ENCODE measurements around the gene POLA2.
"Not testable (repeated sequence)": the region's sequence is repeated elsewhere in the genome, so short reads cannot be mapped to it uniquely, and the experiment has no call there.

The POLA2 gene

DNA sequence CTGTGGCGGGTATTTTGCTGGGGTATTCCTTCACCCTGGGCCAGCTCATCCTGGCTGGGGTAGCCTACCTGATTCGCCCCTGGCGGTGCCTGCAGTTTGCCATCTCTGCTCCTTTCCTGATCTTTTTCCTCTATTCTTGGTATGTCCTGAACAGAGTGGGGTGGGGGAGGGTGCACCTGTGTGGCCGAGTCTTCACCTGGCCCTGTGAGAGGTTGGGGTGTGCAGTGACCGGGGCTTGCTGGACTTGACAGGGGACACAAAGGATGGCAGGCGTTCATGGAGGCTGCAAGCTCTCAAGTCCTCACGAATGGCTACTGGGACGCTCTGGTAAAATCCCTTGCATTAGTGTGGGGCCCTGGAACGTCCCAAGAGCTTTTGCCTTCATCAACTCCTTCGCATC, 40.7 kb upstream of the POLA2 start:
- no peak overlapping the region for H3K9ac ChIP-seq (ENCODE audit: low read depth, low read length)
- no peaks in the 10 kb centered on the region for H3K9me3 ChIP-seq (ENCODE audit: insufficient read depth, low read depth, low read length)
- no peak overlapping the region for H3K4me3 ChIP-seq (ENCODE audit: low read length)
- H3K4me1 ChIP-seq (ENCODE audit: insufficient read depth, low read length) = peaks cover 7% of the 10 kb centered on the region
- H3K36me3 ChIP-seq (ENCODE audit: insufficient read depth, low read depth, low read length) = no peaks in the 10 kb centered on the region
- H3K27me3 ChIP-seq (ENCODE audit: insufficient read depth, low read length) = peaks cover 2% of the 10 kb centered on the region; the same call in 1 of the 2 replicates
- H3K27ac ChIP-seq (ENCODE audit: low read length) = no peak overlapping the region

DNA sequence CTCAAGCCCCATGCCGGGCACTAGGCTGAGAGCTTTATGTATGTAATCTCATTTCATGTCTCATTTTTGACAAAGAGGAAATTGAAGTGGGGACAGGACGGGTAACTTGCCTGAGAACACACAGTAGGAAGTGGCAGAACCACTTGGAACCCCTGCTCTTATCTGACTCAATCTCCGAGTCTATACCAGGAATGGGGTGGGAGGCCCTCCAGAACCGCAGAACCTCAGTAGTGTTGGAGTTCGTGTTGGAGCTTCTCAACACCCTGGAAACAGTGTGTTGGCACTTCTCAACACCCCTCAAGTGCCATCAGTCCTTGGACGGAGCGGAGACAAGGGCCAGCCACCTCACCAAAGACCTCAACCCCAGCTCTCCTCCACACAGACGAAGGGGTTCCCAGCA, 38.8 kb upstream of the POLA2 start:
- Histone ChIP-seq H3K4me3 (ENCODE audit: low read length) (no peak overlapping the region), H3K9me3 (ENCODE audit: insufficient read depth, low read depth, low read length) (no peaks in the 10 kb centered on the region), H3K9ac (ENCODE audit: low read depth, low read length) (no peak overlapping the region), H3K27ac (ENCODE audit: low read length) (no peak overlapping the region), H3K27me3 (ENCODE audit: insufficient read depth, low read length) (peaks cover 9% of the 10 kb centered on the region), H3K4me1 (ENCODE audit: insufficient read depth, low read length) (peaks cover 7% of the 10 kb centered on the region), H3K36me3 (ENCODE audit: insufficient read depth, low read depth, low read length) (no peaks in the 10 kb centered on the region; the same call in 1 of the 2 replicates)

DNA sequence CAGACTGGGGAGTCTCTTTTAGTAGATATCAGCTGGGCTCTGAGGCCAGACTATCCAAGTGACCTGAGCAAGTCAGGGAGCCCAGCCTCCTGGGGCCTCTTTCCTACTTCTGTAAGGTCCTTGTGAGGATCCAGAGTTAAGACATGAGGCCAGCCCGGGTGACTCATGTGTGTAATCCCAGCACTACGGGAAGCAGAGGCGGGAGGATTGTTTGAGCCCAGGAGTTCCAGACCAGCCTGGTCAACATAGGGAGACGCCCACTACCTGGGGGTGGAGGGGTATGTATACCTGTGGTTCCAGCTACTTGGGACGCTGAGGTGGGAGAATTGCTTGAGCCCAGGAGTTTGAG, 36.9 kb upstream of the POLA2 start:
- peak overlapping the region; percentile 78 for H3K4me3 ChIP-seq (ENCODE audit: low read length)
- peaks cover 9% of the 10 kb centered on the region for H3K27me3 ChIP-seq (ENCODE audit: insufficient read depth, low read length)
- no peak overlapping the region for H3K27ac ChIP-seq (ENCODE audit: low read length)
- H3K36me3 ChIP-seq (ENCODE audit: insufficient read depth, low read depth, low read length) = peaks cover 4% of the 10 kb centered on the region; the same call in 1 of the 2 replicates
- H3K9ac ChIP-seq (ENCODE audit: low read depth, low read length) = peak overlapping the region; percentile 79; the same call in 1 of the 2 replicates
- peaks cover 7% of the 10 kb centered on the region for H3K4me1 ChIP-seq (ENCODE audit: insufficient read depth, low read length)
- no peaks in the 10 kb centered on the region for H3K9me3 ChIP-seq (ENCODE audit: insufficient read depth, low read depth, low read length)

DNA sequence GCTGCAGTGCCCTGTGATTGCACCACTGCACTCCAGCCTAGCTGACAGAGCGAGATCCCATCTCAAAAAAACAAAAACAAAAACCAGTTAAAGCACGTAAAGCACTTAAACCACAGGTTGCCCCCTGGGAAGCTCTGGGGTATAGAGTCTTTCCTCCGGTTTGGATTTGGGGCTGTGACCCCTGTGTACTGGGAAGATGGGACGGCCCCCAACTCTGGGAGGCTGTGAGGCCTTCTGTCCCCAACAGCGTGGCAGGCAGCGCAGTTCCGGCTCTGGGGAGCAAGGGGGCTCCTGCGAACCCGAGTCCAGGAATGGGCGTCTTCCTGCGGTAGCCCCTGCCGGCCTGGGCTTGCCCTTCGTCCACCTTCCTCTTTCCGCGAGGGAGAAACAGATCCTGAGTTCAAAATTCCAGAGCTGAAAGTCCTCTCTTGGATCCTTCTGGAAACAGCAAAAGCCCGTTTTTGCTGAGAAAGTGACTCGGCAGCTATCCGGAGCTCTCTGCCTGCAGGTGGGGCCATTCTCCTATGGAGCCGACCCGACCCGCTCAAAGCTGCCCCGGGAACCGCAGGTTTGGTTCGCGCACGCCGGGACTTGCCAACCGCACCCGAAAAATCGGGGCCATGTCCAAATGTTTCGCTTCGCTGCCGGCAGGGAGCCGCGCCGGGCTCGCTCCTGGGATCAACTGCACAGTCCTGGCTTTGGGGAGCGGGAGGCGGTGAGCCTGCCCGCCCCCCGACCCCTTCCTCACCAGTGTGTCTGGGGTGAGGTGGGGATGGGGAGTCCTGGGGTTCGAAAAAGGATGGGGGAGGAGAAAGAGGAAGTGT, 36.3 kb upstream of the POLA2 start:
- Histone ChIP-seq H3K27me3 (ENCODE audit: insufficient read depth, low read length) (peaks cover 9% of the 10 kb centered on the region), H3K4me3 (ENCODE audit: low read length) (peak overlapping the region; percentile 78), H3K9me3 (ENCODE audit: insufficient read depth, low read depth, low read length) (no peaks in the 10 kb centered on the region), H3K36me3 (ENCODE audit: insufficient read depth, low read depth, low read length) (peaks cover 7% of the 10 kb centered on the region; the same call in 1 of the 2 replicates), H3K27ac (ENCODE audit: low read length) (no peak overlapping the region), H3K9ac (ENCODE audit: low read depth, low read length) (peak overlapping the region; percentile 79; the same call in 1 of the 2 replicates), H3K4me1 (ENCODE audit: insufficient read depth, low read length) (peaks cover 7% of the 10 kb centered on the region)

DNA sequence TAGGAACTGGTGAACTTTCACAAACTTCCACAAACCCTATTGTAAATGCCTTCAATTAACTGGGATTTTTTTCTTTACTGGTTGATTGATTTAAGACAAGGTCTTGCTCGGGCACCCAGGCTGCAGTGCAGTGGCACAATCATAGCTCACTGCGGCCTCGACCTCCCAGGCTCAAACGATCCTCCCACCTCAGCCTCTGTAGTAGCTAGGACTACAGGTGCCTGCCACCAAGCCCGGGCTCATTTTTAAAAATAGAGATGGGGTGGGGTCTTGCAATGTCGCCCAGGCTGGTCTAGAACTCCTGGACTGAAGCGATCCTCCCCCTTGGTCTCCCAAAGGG, 35.7 kb upstream of the POLA2 start:
- peak overlapping the region; percentile 79; the same call in 1 of the 2 replicates for H3K9ac ChIP-seq (ENCODE audit: low read depth, low read length)
- peaks cover 7% of the 10 kb centered on the region; the same call in 1 of the 2 replicates for H3K36me3 ChIP-seq (ENCODE audit: insufficient read depth, low read depth, low read length)
- no peaks in the 10 kb centered on the region for H3K9me3 ChIP-seq (ENCODE audit: insufficient read depth, low read depth, low read length)
- peak overlapping the region; percentile 78 for H3K4me3 ChIP-seq (ENCODE audit: low read length)
- no peak overlapping the region for H3K27ac ChIP-seq (ENCODE audit: low read length)
- H3K27me3 ChIP-seq (ENCODE audit: insufficient read depth, low read length) = peaks cover 9% of the 10 kb centered on the region
- peaks cover 7% of the 10 kb centered on the region for H3K4me1 ChIP-seq (ENCODE audit: insufficient read depth, low read length)

DNA sequence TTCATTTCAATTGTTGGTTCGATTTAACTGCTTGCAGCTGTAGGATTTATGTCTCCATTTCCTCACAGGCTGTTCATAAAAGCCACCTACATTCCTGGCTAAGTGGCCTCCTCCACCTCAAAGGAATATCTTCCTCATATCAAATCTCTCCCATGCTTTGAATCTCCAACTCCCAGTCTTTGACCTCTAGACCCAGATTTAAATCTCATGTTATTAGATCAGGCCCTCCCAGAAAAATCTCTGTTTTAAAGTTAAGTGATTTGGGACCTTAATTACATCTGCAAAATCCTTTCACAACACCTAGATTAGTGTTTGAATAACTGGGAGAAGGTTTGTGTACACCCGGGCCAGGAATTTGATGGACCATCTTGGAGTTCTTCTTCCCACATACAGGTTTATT, 33.9 kb upstream of the POLA2 start:
- Histone ChIP-seq H3K4me3 (ENCODE audit: low read length) (no peak overlapping the region), H3K36me3 (ENCODE audit: insufficient read depth, low read depth, low read length) (peaks cover 7% of the 10 kb centered on the region; the same call in 1 of the 2 replicates), H3K9me3 (ENCODE audit: insufficient read depth, low read depth, low read length) (no peaks in the 10 kb centered on the region), H3K4me1 (ENCODE audit: insufficient read depth, low read length) (peaks cover 7% of the 10 kb centered on the region), H3K9ac (ENCODE audit: low read depth, low read length) (no peak overlapping the region), H3K27me3 (ENCODE audit: insufficient read depth, low read length) (peaks cover 9% of the 10 kb centered on the region), H3K27ac (ENCODE audit: low read length) (no peak overlapping the region)

DNA sequence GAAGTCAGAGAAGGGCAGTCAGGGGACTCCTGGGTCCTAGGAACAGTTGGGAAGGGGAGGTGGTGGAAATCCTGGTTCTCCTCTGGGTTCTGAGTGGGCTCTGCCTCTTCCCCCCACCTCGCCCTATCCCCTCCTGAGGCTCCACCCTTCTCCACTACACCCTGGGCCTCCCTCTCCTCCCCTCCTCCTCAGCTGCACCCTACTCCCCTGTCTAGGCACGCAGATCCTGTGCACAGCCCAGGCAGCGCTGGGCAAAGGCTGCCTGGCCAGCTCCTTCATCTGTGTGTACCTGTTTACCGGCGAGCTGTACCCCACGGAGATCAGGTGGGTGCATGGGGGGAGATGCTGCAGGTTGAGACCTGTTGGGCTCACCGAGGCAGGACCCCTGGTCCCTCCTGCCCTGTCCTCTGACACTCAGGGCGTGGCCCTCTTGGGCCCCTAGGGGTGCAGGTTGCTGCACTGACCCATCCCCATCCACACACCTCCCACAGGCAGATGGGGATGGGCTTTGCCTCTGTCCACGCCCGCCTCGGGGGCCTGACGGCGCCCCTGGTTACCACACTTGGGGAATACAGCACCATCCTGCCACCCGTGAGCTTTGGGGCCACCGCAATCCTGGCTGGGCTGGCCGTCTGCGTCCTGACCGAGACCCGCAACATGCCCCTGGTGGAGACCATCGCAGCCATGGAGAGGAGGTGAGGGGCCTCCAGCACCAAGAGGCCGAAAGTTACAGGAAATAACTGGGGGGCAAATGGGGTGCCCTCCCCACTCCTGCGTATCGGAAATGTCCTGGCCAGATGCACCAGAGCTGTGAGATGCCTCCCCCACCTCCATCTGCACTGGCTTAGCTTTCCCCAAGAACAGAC, 25.3 kb upstream of the POLA2 start:
- Histone ChIP-seq H3K4me3 (ENCODE audit: low read length) (no peak overlapping the region), H3K9me3 (ENCODE audit: insufficient read depth, low read depth, low read length) (no peaks in the 10 kb centered on the region), H3K27me3 (ENCODE audit: insufficient read depth, low read length) (no peaks in the 10 kb centered on the region), H3K4me1 (ENCODE audit: insufficient read depth, low read length) (no peaks in the 10 kb centered on the region), H3K36me3 (ENCODE audit: insufficient read depth, low read depth, low read length) (no peaks in the 10 kb centered on the region), H3K9ac (ENCODE audit: low read depth, low read length) (no peak overlapping the region), H3K27ac (ENCODE audit: low read length) (no peak overlapping the region)

DNA sequence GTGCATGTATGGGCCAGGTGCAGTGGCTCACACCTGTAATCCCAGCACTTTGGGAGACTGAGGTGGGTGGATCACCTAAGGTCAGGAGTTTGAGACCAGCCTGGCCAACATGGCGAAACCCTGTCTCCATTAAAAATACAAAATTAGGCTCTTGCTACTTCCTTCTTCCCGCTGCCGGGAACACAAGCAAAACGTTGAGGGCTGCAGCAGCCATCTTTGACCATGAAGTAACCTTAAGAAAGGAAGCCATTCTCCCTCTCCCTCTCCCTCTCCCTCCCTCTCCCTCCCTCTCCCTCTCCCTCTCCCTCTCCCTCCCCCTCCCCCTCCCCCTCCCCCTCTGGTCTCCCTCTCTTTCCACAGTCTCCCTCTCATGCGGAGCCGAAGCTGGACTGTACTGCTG, 23.5 kb upstream of the POLA2 start:
- not testable (repeated sequence) for H3K27ac ChIP-seq (ENCODE audit: low read length); H3K4me1 ChIP-seq (ENCODE audit: insufficient read depth, low read length)

DNA sequence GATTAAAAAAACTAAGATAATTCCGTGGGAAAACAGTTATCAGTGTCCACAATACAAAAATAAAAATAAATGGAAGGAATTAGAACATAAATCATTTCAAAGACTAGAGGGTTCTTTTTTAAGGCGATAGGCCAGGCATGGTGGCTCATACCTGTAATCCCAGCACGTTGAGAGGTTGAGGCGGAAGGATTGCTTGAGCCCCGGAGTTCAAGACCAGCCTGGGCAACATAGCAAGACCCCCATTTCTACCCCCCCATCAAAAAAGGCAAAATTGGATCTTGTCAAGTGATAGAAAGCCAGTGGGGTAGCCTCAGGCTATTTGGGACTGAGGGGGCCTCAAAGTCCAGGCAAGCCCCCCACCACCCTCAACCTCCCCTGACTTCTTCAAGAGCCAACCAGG, 20.6 kb upstream of the POLA2 start:
- H3K27me3 ChIP-seq (ENCODE audit: insufficient read depth, low read length) = no peaks in the 10 kb centered on the region
- no peaks in the 10 kb centered on the region for H3K36me3 ChIP-seq (ENCODE audit: insufficient read depth, low read depth, low read length)

More for the DNA sequence above, 23.5 kb upstream of the POLA2 start:
- not testable (repeated sequence) for H3K9me3 ChIP-seq (ENCODE audit: insufficient read depth, low read depth, low read length); H3K27me3 ChIP-seq (ENCODE audit: insufficient read depth, low read length); H3K9ac ChIP-seq (ENCODE audit: low read depth, low read length); H3K4me3 ChIP-seq (ENCODE audit: low read length); H3K36me3 ChIP-seq (ENCODE audit: insufficient read depth, low read depth, low read length)

DNA sequence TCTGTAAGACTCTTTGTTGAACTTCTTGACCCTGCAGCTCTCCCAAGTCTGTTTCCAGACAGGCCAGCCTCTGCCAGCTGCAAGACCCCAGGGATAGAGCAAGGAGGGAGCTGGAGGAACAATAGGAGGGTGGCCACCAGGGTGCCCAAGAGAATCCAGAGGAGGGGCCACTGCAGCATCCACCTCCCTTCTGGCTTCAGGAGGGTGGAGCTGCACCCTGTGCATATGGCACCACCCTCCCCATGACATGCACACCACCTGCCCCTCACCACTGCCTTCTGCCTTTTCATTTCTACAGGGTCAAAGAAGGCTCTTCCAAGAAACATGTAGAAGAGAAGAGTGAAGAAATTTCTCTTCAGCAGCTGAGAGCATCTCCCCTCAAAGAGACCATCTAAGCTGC, 20.1 kb upstream of the POLA2 start:
- H3K36me3 ChIP-seq (ENCODE audit: insufficient read depth, low read depth, low read length) = no peaks in the 10 kb centered on the region

More for the DNA sequence above, 20.6 kb upstream of the POLA2 start:
- H3K9me3 ChIP-seq (ENCODE audit: insufficient read depth, low read depth, low read length) = no peaks in the 10 kb centered on the region
- no peak overlapping the region for H3K4me3 ChIP-seq (ENCODE audit: low read length)
- no peak overlapping the region for H3K27ac ChIP-seq (ENCODE audit: low read length)
- peaks cover 6% of the 10 kb centered on the region; the same call in 1 of the 2 replicates for H3K4me1 ChIP-seq (ENCODE audit: insufficient read depth, low read length)
- H3K9ac ChIP-seq (ENCODE audit: low read depth, low read length) = no peak overlapping the region

DNA sequence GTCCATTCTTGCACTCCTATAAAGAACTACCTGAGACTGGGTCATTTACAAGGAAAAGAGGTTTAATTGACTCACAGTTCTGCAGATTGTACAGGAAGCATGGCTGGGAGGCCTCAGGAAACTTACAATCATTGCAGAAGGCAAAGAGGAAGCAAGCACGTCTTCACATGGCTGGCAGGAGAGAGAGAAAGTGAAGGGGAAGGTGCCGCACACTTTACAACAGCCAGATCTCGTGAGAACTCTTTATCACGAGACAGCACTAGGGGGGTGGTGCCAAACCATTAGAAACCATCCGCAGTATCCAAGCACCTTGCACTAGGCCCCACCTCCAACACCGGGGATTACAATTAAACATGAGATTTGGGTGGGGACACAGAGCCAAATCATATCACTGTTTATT, 19.4 kb upstream of the POLA2 start:
- Histone ChIP-seq H3K4me3 (ENCODE audit: low read length) (no peak overlapping the region), H3K9ac (ENCODE audit: low read depth, low read length) (no peak overlapping the region), H3K9me3 (ENCODE audit: insufficient read depth, low read depth, low read length) (no peaks in the 10 kb centered on the region), H3K36me3 (ENCODE audit: insufficient read depth, low read depth, low read length) (no peaks in the 10 kb centered on the region), H3K4me1 (ENCODE audit: insufficient read depth, low read length) (peaks cover 6% of the 10 kb centered on the region; the same call in 1 of the 2 replicates), H3K27me3 (ENCODE audit: insufficient read depth, low read length) (no peaks in the 10 kb centered on the region), H3K27ac (ENCODE audit: low read length) (no peak overlapping the region)

More for the DNA sequence above, 20.1 kb upstream of the POLA2 start:
- Histone ChIP-seq H3K27me3 (ENCODE audit: insufficient read depth, low read length) (no peaks in the 10 kb centered on the region), H3K27ac (ENCODE audit: low read length) (no peak overlapping the region), H3K9me3 (ENCODE audit: insufficient read depth, low read depth, low read length) (no peaks in the 10 kb centered on the region), H3K4me3 (ENCODE audit: low read length) (no peak overlapping the region), H3K4me1 (ENCODE audit: insufficient read depth, low read length) (peaks cover 6% of the 10 kb centered on the region; the same call in 1 of the 2 replicates), H3K9ac (ENCODE audit: low read depth, low read length) (no peak overlapping the region)
